GM12878 (cell line): ENCODE measurements around the gene LSAMP. TPM values are rescaled to one million over a fixed set of nuclear protein-coding genes. Genes with fewer than 3 reads are reported as not detected.

Experiments
- ASH2L ChIP-seq: fragments of 300-600, 200-600 bp; sonication (generic); IDR thresholded peaks from 2 replicates; pipeline ENCODE4 v1.6.1; 2017; ENCODE audit warnings: low read depth, mild to moderate bottlenecking, borderline replicate concordance
- BACH1 ChIP-seq: fragments of 450-650 bp; IDR thresholded peaks from 2 replicates; pipeline ENCODE4 v1.6.1; 2017; ENCODE audit warnings: mild to moderate bottlenecking, borderline replicate concordance
- ESRRA ChIP-seq: IDR thresholded peaks from 2 replicates; pipeline ENCODE4 v1.6.1; 2012; ENCODE audit warnings: mild to moderate bottlenecking, low read length, improper control_type of control experiment
- FOXK2 ChIP-seq: fragments of 450-650 bp; IDR thresholded peaks from 2 replicates; pipeline ENCODE4 v1.6.1; 2017; ENCODE audit warnings: mild to moderate bottlenecking, moderate library complexity
- GABPA ChIP-seq: IDR thresholded peaks from 2 replicates; pipeline ENCODE4 v1.6.1; 2014; ENCODE audit warnings: antibody characterized with exemption, low read depth, mild to moderate bottlenecking, inconsistent platforms
- HDGF ChIP-seq: fragments of 450-650 bp; IDR thresholded peaks from 2 replicates; pipeline ENCODE4 v1.6.1; 2016; ENCODE audit warnings: antibody characterized with exemption
- KLF5 ChIP-seq: fragments of 450-650 bp; IDR thresholded peaks from 2 replicates; pipeline ENCODE4 v1.6.1; 2014; ENCODE audit warnings: mild to moderate bottlenecking; ENCODE audit not compliant: partially characterized antibody
- NR2C1 ChIP-seq: fragments of 450-650 bp; IDR thresholded peaks from 2 replicates; pipeline ENCODE4 v1.6.1; 2017; ENCODE audit warnings: antibody characterized with exemption, mild to moderate bottlenecking, moderate library complexity
- POU2F2 ChIP-seq: IDR thresholded peaks from 3 replicates; pipeline ENCODE4 v1.6.1; 2011; ENCODE audit warnings: low read depth, mild to moderate bottlenecking, low read length, borderline replicate concordance
- RFX5 ChIP-seq: IDR thresholded peaks from 2 replicates; pipeline ENCODE4 v1.6.1; 2011; ENCODE audit warnings: low read depth, low read length, improper control_type of control experiment
- SREBF2 ChIP-seq: IDR thresholded peaks from 2 replicates; pipeline ENCODE4 v1.6.1; 2012; ENCODE audit warnings: mild to moderate bottlenecking, low read length
- STAT3 ChIP-seq: IDR thresholded peaks from 2 replicates; pipeline ENCODE4 v1.6.1; 2011; ENCODE audit warnings: low read depth, low read length, improper control_type of control experiment
- SUPT20H ChIP-seq: IDR thresholded peaks from 2 replicates; pipeline ENCODE4 v1.6.1; 2011; ENCODE audit warnings: low read depth, mild to moderate bottlenecking, low read length, moderate library complexity, borderline replicate concordance; ENCODE audit not compliant: control insufficient read depth
- TCF12 ChIP-seq: IDR thresholded peaks from 2 replicates; pipeline ENCODE4 v1.6.1; 2011; ENCODE audit warnings: low read depth, mild to moderate bottlenecking, low read length
- ZZZ3 ChIP-seq: IDR thresholded peaks from 2 replicates; pipeline ENCODE4 v1.6.1; 2011; ENCODE audit warnings: low read depth; ENCODE audit not compliant: control insufficient read depth, insufficient read length
- polyA plus RNA-seq, 11 experiments: library from polyadenylated mRNA; depleted of rRNA in 4 of 11; unstranded in 6 of 11; stranded (reverse) in 5 of 11; fragments of >200 nt; fragmentation: Nextera tagmentation in 4 of 11; fragmentation: Illumina TruSeq in 1 of 11; extraction: Ambion mirVana in 4 of 11; extraction: Trizol in 1 of 11; gene quantifications; 1 replicate in 1 of 11; 2 replicates in 10 of 11; pipeline versions ENCODE4 v1.2.1 to v1.2.3, GENCODE V29; 2011 to 2016; ENCODE audit warnings: inconsistent platforms in 2 of 11, missing spikeins in 2 of 11, low read depth in 1 of 11
- total RNA-seq, 4 experiments: library from RNA; depleted of rRNA in 3 of 4; stranded (reverse); fragments of >200 nt in 3 of 4; fragmentation: Illumina TruSeq in 1 of 4; extraction: Trizol in 1 of 4; gene quantifications; 2 replicates each; pipeline versions ENCODE4 v1.2.1 to v1.2.3, GENCODE V29; 2013 to 2021
- TF ChIP-seq, protein P1 (sequence below): fragments of 450-650 bp; IDR thresholded peaks from 2 replicates; pipeline ENCODE4 v1.6.1; 2017; ENCODE audit warnings: mild to moderate bottlenecking, moderate library complexity
- TF ChIP-seq, protein P2 (sequence below): fragments of 150-350 bp; IDR thresholded peaks from 2 replicates; pipeline ENCODE4 v1.6.1; 2016; ENCODE audit warnings: low read depth, low read length
- TF ChIP-seq, protein P3 (sequence below): IDR thresholded peaks from 2 replicates; pipeline ENCODE4 v1.6.1; 2012; ENCODE audit warnings: mild to moderate bottlenecking, low read depth, low read length
- TF ChIP-seq, protein P4 (sequence below): fragments of 450-650 bp; IDR thresholded peaks from 2 replicates; pipeline ENCODE4 v1.6.1; 2017; ENCODE audit warnings: mild to moderate bottlenecking, low read depth, inconsistent platforms; ENCODE audit not compliant: poor library complexity, severe bottlenecking

LSAMP gene
- total and polyA plus RNA-seq, 10 of the 15 experiments (the other 5 are each of a cell fraction or from before 2014, with no cell fraction given), result 2.0 to 12.7 (median 6.5) TPM

DNA sequence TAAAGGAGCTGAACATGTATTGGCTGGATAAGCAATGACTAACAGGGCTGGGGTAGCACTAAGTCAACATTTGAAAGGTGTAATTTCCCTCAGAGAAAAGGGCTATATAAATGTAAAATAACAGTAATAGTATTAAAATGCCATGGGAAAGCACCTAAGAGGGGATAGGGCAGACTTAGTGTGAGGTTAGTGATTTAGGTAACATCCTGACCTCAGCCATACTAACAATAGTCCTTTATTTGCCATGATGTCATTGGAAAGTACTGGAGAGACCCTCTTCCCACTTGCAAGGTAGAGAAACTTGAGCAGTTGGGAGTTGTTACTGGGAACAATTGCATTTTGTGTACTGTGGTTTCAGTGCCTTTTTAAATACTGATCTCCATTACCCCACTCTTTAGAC is 103.4 kb downstream of the LSAMP start (continued):
- TF ChIP-seq, protein P1, sequence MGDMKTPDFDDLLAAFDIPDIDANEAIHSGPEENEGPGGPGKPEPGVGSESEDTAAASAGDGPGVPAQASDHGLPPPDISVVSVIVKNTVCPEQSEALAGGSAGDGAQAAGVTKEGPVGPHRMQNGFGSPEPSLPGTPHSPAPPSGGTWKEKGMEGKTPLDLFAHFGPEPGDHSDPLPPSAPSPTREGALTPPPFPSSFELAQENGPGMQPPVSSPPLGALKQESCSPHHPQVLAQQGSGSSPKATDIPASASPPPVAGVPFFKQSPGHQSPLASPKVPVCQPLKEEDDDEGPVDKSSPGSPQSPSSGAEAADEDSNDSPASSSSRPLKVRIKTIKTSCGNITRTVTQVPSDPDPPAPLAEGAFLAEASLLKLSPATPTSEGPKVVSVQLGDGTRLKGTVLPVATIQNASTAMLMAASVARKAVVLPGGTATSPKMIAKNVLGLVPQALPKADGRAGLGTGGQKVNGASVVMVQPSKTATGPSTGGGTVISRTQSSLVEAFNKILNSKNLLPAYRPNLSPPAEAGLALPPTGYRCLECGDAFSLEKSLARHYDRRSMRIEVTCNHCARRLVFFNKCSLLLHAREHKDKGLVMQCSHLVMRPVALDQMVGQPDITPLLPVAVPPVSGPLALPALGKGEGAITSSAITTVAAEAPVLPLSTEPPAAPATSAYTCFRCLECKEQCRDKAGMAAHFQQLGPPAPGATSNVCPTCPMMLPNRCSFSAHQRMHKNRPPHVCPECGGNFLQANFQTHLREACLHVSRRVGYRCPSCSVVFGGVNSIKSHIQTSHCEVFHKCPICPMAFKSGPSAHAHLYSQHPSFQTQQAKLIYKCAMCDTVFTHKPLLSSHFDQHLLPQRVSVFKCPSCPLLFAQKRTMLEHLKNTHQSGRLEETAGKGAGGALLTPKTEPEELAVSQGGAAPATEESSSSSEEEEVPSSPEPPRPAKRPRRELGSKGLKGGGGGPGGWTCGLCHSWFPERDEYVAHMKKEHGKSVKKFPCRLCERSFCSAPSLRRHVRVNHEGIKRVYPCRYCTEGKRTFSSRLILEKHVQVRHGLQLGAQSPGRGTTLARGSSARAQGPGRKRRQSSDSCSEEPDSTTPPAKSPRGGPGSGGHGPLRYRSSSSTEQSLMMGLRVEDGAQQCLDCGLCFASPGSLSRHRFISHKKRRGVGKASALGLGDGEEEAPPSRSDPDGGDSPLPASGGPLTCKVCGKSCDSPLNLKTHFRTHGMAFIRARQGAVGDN, result no peak; the same call in 1 of the 2 replicates
- TF ChIP-seq ZZZ3 (no peak), SREBF2 (no peak), STAT3 (no peak), POU2F2 (no peak), GABPA (no peak), NR2C1 (peak; percentile 25; the same call in 1 of the 2 replicates), FOXK2 (no peak), RFX5 (no peak), TCF12 (no peak), BACH1 (no peak; the same call in 1 of the 2 replicates), ESRRA (no peak), ASH2L (no peak), KLF5 (no peak), SUPT20H (no peak), HDGF (no peak)
- TF ChIP-seq, protein P2, sequence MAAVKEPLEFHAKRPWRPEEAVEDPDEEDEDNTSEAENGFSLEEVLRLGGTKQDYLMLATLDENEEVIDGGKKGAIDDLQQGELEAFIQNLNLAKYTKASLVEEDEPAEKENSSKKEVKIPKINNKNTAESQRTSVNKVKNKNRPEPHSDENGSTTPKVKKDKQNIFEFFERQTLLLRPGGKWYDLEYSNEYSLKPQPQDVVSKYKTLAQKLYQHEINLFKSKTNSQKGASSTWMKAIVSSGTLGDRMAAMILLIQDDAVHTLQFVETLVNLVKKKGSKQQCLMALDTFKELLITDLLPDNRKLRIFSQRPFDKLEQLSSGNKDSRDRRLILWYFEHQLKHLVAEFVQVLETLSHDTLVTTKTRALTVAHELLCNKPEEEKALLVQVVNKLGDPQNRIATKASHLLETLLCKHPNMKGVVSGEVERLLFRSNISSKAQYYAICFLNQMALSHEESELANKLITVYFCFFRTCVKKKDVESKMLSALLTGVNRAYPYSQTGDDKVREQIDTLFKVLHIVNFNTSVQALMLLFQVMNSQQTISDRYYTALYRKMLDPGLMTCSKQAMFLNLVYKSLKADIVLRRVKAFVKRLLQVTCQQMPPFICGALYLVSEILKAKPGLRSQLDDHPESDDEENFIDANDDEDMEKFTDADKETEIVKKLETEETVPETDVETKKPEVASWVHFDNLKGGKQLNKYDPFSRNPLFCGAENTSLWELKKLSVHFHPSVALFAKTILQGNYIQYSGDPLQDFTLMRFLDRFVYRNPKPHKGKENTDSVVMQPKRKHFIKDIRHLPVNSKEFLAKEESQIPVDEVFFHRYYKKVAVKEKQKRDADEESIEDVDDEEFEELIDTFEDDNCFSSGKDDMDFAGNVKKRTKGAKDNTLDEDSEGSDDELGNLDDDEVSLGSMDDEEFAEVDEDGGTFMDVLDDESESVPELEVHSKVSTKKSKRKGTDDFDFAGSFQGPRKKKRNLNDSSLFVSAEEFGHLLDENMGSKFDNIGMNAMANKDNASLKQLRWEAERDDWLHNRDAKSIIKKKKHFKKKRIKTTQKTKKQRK, result no peak
- TF ChIP-seq, protein P3, sequence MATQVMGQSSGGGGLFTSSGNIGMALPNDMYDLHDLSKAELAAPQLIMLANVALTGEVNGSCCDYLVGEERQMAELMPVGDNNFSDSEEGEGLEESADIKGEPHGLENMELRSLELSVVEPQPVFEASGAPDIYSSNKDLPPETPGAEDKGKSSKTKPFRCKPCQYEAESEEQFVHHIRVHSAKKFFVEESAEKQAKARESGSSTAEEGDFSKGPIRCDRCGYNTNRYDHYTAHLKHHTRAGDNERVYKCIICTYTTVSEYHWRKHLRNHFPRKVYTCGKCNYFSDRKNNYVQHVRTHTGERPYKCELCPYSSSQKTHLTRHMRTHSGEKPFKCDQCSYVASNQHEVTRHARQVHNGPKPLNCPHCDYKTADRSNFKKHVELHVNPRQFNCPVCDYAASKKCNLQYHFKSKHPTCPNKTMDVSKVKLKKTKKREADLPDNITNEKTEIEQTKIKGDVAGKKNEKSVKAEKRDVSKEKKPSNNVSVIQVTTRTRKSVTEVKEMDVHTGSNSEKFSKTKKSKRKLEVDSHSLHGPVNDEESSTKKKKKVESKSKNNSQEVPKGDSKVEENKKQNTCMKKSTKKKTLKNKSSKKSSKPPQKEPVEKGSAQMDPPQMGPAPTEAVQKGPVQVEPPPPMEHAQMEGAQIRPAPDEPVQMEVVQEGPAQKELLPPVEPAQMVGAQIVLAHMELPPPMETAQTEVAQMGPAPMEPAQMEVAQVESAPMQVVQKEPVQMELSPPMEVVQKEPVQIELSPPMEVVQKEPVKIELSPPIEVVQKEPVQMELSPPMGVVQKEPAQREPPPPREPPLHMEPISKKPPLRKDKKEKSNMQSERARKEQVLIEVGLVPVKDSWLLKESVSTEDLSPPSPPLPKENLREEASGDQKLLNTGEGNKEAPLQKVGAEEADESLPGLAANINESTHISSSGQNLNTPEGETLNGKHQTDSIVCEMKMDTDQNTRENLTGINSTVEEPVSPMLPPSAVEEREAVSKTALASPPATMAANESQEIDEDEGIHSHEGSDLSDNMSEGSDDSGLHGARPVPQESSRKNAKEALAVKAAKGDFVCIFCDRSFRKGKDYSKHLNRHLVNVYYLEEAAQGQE, result no peak
- TF ChIP-seq, protein P4, sequence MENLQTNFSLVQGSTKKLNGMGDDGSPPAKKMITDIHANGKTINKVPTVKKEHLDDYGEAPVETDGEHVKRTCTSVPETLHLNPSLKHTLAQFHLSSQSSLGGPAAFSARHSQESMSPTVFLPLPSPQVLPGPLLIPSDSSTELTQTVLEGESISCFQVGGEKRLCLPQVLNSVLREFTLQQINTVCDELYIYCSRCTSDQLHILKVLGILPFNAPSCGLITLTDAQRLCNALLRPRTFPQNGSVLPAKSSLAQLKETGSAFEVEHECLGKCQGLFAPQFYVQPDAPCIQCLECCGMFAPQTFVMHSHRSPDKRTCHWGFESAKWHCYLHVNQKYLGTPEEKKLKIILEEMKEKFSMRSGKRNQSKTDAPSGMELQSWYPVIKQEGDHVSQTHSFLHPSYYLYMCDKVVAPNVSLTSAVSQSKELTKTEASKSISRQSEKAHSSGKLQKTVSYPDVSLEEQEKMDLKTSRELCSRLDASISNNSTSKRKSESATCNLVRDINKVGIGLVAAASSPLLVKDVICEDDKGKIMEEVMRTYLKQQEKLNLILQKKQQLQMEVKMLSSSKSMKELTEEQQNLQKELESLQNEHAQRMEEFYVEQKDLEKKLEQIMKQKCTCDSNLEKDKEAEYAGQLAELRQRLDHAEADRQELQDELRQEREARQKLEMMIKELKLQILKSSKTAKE, result no peak
